HG03439 (cell line): ENCODE measurements around the gene MRC2.

Experiments
- ATAC-seq: cut with Tn5 transposase; IDR thresholded peaks from one replicate; pipeline ENCODE4 v1.9.1; 2021; ENCODE audit warnings: mild to moderate bottlenecking, moderate library complexity; ENCODE audit not compliant: unreplicated experiment

MRC2 gene

DNA sequence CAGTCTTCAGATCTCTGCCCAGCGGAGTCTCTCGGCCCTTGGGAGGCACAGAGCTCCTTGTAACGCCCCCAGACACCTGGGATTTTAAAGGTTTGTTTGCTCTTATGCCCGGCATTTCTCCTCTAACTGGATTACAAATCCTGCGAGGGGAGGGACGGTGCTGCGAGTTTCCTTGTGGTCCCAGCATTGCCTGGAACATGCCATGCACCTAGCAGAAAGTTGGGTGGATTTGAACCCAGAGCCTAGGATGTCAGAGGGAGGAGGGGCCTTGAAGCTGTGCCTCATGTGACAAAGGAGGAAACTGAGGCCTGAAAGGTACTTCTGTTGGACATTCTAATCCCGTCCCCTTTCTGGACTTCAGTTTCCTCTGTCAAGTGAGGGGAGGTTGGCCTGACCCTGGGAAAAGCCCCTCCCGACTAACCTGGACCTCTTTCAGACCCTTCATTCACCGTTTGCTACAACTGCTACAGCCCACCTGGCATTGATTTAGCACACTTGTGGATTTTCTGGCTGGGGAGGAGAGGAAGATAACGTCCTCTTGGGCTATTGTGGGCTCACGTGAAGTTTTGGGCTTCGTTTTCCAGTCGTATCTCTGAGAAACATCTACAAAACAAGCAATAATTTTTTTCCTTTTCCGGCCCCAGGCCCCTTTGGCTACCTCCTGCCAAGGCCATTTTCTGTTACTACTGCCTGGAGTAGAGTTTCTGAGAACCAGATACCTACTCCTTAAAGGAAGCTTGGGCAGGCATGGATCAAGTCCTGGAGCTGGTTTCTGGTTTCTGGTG lies 30.9 kb downstream of the MRC2 start:
- ATAC-seq = no peak

DNA sequence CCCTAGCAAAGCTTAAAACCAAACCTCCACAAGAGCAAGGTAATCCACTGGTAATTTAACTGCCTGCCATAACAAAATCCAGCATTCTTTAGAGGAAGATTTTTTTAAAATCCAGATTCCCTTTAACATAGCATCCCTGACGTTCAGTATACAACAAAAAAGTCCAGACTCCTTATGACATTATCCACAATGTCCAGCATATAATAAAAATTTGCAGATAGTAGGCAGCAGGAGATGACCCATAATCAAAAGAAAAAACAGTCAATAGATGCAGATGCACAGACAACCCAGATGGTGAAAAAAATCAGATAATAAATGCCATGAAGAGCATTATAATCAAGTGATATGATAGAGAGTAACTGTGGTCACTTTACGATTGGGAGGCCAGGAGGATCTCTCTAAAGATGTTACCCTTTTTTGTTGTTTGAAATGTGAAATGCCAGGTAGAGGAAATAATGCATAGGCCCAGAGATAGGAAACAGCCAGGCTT lies 33.2 kb downstream of the MRC2 start:
- no peak for ATAC-seq

DNA sequence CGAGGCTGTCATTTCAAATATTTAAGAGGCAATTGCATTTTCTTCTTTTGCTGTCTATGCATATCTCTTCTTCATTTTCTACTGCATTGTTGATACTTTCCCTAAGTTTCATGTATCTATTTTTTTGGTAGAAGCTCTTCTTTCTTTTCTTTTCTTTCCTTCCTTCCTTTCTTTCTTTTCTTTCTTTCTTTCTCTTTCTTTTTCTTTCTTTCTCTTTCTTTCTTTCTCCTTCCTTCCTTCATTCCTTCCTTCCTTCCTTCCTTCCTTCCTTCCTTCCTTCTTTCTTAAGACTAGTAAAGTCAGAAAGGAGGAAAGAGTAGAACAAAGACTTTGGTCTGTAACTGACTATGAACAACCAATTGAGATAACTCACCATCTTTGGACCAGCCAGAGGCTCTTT lies 33.9 kb downstream of the MRC2 start:
- no peak for ATAC-seq

DNA sequence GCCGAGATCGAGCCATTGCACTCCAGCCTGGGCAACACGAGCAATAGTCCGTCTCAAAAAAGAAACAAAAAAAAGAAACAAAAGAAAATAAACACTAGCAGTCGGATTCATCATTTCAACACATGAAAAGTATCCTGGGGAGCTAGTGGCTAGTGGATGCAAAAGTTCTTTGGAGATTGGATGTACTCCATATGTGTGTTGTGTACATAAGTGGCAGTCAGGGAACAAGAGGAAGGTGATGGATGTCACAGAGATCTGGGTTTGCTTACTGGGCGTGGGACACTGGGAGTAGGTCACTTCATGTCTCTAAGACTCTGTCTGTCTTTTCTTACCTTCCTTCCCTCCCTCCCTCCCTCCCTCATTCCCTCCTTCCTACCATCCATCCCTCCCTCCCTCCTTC lies 35.4 kb downstream of the MRC2 start:
- no peak for ATAC-seq

DNA sequence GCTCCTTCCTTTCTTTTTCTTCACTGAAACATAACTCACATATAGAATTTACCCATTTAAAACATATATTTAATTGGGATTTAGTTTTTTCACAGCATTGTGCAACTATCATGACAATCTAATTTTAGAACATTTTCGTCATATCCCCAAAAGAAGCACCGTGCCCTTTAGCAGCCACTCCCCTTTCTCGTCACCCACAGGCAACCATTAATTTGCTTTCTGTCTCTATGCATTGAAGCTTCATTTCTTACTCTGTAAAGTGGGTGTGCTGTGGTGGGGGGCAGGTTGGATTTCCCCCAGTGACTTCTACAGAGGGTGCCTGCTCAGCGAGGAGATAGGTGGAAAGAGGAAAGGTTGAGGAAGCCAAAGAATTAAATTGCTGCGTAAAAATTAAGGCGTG lies 35.8 kb downstream of the MRC2 start:
- no peak for ATAC-seq

DNA sequence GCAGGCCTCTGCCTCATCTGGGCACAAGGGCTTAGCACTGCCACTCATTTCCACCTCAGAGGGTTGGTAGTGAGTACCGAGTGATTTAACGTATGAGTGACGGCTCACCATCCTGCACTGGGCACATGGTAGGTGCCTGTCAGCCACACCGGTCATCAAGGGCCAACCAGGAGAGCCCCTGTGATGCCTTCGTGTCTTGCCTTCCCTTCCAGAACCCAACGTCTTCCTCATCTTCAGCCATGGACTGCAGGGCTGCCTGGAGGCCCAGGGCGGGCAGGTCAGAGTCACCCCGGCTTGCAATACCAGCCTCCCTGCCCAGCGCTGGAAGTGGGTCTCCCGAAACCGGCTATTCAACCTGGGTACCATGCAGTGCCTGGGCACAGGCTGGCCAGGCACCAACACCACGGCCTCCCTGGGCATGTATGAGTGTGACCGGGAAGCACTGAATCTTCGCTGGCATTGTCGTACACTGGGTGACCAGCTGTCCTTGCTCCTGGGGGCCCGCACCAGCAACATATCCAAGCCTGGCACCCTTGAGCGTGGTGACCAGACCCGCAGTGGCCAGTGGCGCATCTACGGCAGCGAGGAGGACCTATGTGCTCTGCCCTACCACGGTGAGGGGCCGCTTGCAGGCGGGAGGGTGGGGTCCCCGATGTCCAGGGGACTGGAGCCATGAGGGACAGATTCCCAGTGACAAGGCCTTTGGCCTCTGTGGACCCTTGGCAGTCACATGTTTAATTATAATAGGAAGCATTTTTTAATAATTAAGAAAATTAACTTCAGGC lies 37.1 kb downstream of the MRC2 start:
- ATAC-seq = no peak

DNA sequence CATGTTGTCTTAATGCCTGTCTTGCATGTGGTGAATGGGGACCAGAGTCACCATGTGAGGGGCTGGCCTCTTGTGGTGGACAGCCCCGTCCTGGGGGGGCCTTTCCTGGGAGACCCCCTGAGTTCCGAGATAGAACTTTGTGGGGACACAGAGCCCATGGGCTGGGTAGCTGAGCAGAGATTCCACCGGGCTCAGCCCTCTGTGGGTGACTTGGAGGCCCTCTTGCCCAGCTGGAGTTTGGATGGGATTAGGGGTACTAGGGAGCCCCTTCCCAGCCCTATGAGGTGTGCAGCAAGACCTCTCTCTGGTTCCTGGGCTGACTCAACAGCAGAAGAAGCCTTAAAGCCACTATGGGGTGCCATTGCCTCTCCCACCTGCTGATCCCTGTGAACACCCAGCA lies 38.1 kb downstream of the MRC2 start:
- ATAC-seq = no peak

DNA sequence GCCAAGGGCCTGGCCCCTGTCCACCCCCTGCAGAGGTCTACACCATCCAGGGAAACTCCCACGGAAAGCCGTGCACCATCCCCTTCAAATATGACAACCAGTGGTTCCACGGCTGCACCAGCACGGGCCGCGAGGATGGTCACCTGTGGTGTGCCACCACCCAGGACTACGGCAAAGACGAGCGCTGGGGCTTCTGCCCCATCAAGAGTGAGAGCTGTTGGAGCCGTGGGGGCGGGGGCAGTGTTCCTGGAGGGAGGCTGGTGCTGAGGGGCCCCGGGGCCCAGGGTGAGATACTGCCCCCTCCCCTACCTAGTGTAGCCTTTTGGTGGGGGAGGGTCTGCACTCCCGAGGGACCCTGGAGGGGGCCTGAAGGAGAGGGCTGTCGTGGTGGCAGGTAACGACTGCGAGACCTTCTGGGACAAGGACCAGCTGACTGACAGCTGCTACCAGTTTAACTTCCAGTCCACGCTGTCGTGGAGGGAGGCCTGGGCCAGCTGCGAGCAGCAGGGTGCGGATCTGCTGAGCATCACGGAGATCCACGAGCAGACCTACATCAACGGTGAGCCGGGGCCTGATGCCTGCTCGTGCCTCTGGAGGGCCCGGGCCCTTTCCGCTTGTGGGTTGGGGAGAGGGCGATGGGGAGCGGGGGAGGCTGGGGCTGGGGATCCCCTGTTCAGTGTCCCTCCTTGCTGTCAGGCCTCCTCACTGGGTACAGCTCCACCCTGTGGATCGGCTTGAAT lies 38.8 kb downstream of the MRC2 start:
- no peak for ATAC-seq

DNA sequence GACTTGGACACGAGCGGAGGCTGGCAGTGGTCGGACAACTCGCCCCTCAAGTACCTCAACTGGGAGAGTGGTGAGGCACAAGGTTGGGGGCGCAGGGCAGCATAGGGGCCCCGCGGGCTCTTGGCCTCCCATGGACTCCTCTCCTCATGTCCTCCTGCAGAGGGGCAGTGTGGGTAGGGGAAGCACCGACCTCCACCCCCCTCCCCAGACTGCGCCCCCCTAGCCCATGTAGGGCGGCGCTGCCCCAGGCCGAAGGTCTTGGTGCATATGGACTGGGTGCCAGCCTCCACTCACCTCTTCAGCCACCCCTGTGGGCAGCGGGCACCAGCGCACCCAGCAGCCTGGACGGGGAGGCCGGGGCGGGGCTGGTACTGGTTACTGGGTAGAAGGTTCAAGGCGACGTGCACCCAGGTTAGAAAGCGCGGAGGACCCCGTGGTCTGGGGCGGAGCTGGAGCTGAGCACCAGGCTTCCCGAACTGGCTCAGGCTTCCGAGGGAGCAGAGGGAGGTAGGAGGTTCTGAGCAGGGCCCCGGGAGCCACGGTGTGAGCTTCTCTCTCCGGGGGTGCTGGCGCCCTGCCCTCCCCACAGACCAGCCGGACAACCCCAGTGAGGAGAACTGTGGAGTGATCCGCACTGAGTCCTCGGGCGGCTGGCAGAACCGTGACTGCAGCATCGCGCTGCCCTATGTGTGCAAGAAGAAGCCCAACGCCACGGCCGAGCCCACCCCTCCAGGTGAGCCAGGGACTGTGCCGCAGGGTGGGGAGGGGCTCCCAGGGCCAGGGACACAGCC lies 39.5 kb downstream of the MRC2 start:
- no peak for ATAC-seq

DNA sequence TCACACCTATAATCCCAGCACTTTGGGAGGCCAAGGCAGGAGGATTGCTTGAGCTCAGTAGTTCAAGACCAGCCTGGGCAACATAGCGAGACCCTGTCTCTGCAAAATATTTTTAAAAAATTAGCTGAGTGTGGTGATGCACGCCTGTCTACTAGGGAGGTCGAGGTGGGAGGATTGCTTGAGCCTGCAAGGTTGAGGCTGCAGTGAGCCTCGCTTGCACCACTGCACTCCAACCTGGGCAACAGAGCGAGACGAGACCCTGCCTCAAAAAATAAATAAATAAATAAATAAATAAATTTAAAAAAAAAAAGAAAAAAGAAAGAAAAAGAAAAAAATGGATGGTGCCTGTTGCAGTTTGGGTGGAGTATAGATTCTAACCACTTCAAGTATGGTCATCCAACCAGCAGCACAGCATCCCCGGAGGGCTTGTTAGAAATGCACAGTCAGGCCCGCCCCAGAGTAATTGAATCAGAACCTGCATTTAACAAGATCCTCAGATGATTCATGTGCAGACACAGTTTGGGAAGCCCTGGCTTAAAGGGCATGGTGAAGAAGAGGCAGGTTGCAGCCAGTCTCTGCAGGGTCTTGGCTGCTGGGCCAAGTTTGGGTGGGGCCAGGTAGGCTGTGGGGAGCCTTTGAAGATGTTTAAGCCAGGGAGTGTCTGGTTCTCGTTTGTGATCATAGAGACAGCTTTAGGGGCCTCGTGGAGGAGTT lies 40.8 kb downstream of the MRC2 start:
- ATAC-seq = no peak

DNA sequence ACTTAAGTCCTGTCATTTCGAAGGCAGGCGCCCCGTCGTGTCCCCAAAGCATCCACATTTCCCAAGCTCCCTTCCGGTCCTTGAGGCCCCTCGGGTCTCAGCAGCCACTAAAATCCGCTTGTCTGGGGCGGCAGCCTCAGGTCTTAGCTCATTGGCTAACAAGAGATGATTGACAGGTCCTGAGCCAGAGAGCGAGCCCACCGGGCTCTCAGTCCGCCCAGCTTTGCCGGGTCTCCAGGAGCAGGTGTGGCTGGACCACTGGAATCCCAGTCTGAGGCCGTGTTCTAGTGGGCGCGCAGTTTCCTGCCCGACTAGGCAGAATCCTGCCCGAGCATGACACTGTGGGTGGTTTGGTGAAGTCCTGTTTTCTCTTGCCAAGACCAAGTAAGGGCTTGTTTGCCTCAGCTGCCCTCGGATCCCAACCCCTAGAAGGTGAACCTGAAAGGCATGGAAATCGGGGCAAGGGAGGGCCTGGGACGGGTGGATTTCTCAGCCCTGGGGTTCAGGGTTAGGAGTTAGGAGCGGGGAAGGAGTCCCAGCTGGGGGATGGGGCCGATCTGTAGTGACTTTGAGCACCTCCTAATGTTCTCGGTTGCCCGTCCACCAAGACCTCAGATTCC lies 42.8 kb downstream of the MRC2 start:
- ATAC-seq = no peak

DNA sequence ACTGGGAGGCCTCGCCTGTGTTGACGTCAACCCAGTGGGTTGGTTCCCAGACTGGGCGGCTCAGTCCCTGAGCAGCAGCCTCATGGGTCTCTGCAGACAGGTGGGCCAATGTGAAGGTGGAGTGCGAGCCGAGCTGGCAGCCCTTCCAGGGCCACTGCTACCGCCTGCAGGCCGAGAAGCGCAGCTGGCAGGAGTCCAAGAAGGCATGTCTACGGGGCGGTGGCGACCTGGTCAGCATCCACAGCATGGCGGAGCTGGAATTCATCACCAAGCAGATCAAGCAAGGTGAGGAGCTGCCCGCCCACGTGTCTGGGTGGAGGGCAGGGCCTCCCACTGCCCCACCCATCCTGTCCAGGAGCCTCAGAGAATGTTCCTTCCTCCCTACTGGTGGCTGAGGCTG lies 44.1 kb downstream of the MRC2 start:
- no peak for ATAC-seq

DNA sequence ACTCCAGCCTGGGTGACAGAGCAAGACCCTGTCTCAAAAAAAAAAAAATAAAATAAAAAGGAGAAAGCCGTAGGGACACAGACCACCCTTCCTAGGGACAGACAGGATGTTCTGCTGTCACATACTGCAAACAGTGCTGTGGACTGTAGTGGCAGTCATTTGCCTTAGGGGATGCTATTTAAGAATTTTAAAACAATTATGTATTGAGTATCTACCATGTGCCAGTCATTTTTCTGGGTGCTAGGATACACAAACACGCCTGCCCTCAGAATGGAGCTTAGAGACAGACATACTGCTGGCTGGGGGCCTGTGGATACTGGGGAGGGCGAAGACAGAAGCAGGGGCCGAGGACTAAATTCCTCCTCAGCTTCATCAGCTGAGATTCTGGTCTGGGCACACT lies 45.5 kb downstream of the MRC2 start:
- no peak for ATAC-seq

DNA sequence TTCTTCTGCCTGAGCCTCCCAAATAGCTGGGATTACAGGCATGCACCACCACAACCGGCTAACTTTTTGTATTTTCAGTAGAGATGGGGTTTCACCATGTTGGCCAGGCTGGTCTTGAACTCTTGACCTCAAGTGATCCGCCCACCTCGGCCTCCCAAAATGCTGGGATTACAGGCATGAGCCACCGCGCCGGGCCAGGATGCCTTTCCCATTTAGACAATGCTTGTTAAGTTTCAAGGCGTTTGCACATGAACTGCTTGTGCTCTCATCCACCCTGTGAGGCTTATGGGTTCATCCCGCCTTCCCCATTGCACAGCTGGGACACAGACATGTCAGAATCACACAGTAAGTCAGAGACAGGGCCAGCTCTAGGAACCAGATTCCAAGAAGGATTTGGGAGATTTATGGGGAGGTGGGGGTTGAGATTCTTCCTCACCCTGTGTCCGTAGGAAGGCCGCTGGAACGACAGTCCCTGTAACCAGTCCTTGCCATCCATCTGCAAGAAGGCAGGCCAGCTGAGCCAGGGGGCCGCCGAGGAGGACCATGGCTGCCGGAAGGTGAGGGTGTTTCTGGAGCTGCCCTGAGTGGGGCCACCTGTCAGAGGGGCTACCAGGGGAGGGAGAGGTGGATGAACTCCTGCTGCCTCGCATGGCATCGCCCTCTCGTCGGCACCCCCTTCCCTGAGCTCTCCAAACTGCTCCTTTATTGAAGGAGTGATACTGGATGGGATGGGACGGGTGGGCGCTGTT lies 46.3 kb downstream of the MRC2 start:
- no peak for ATAC-seq

DNA sequence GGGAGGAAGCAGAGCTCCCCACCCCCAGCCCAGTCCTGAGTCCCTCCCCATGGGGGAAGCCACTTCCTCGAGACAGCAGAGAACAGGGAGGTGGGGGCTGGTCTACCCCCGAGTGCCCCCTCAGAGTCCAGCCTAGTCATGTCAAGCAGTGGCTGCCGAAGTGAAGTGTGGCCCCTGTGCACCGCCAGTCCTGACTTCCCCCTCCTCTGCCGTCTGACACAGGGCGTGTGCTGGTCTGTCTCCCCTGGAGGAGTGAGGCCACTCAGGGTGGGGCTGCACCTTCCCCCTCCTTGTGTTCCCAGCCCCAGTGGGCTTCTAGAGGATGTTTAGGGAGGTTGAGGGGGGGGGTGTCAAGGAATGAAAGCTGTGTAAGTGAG lies 46.9 kb downstream of the MRC2 start:
- no peak for ATAC-seq

DNA sequence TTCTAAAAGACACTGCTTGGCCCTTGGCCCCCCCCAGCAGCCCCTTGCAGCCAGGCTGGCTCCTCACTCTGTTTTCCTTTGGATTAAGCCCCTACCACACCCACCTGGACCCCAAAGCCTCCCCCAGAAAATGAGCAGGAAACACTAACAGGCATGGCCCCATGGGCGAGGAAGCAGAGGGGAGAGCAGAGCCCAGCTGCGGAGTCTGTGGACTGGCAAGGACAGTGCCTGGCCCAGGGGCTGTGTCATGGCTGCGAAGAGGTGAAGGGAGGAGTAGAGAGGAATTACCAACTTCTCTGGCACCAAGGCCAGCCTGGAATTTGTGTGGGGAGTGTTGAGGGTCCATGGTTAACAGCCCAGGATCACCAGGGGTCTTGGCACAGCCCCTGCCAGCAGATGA lies 47.4 kb downstream of the MRC2 start:
- ATAC-seq = no peak

DNA sequence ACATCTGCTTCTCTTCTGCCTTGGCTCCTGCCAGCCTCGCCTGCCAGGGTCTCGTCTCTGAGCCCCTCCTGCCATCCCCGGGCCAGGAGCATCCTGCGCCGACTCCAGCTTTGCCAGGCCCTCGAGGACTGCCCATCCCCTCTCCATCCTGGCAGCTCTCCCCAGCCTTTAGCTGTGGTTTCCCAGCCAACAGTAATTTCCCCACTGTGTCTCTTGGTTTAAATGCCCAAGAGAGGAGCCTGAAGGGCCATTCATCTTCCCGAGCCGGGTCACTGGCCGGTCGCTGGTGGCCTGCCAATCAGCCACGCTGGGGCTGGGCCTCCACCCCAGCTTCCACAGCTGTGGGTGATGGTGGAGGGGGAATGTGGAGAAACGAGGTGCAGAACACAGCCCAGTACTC lies 47.8 kb downstream of the MRC2 start:
- no peak for ATAC-seq

DNA sequence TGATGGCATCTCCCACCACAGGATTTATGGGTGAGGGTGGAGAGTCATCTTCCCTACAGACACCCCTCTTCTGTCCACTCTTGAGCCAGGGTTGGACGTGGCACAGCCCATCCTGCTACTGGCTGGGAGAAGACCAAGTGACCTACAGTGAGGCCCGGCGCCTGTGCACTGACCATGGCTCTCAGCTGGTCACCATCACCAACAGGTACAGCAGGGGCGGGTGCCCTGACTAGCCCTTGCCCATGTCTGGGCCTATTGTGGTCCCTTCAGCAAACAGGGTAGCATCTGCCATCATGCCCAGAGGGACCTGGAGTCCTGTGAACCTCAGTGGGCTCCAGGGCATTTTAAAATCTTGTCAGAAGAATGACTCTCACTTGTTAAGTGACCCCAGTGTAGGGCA lies 48.2 kb downstream of the MRC2 start:
- ATAC-seq = no peak
